ENCODE results near the gene OPRL1.

Gene OPRL1

GRCh38 chr20:64100566-64100888 lies 20.6 kb downstream of the OPRL1 start:
- Mint-ChIP-seq H3K36me3 (ENCODE audit: low read depth) (peaks cover 6% of the 10 kb centered on the region), H3K9me3 (peaks cover 6% of the 10 kb centered on the region), H3K4me1 (peaks cover 19% of the 10 kb centered on the region), H3K27me3 (ENCODE audit: low read depth, poor library complexity) (peaks cover 43% of the 10 kb centered on the region), H3K27ac (no peak overlapping the region), H3K4me3 (no peak overlapping the region)
- no peak for TF ChIP-seq CTCF (IDR thresholded peaks at IDR 0.05)
- DNase-seq: no peak

- Mint-ChIP-seq H3K27me3 (ENCODE audit: low read depth, poor library complexity) (peaks cover 37% of the 10 kb centered on the region), H3K4me3 (peak overlapping the region; percentile 70), H3K36me3 (ENCODE audit: low read depth) (peaks cover 6% of the 10 kb centered on the region), H3K4me1 (peaks cover 20% of the 10 kb centered on the region), H3K27ac (peak overlapping the region; percentile 25), H3K9me3 (peaks cover 6% of the 10 kb centered on the region)
- peak; percentile 0 for DNase-seq
- no peak for TF ChIP-seq CTCF (IDR thresholded peaks at IDR 0.05)
These were observed 21.2 kb downstream of the OPRL1 start for GRCh38 chr20:64100946-64101688.

- Mint-ChIP-seq H3K27me3 (ENCODE audit: low read depth, poor library complexity) (peaks cover 38% of the 10 kb centered on the region), H3K9me3 (peaks cover under 1% of the 10 kb centered on the region), H3K27ac (no peak overlapping the region), H3K4me1 (peaks cover 26% of the 10 kb centered on the region), H3K4me3 (peak overlapping the region; percentile 80), H3K36me3 (ENCODE audit: low read depth) (peaks cover 1% of the 10 kb centered on the region)
- peak; percentile 76 for TF ChIP-seq CTCF (IDR thresholded peaks at IDR 0.05)
- peak; percentile 85 for DNase-seq
These were observed 22.1 kb downstream of the OPRL1 start for GRCh38 chr20:64101731-64102621.

- TF ChIP-seq CTCF (IDR thresholded peaks at IDR 0.05): no peak
- DNase-seq: peak; percentile 63
- H3K27me3 Mint-ChIP-seq (ENCODE audit: low read depth, poor library complexity): peaks cover 38% of the 10 kb centered on the region
- H3K4me3 Mint-ChIP-seq: peak overlapping the region; percentile 80
- no peaks in the 10 kb centered on the region for H3K9me3 Mint-ChIP-seq
- H3K27ac Mint-ChIP-seq: no peak overlapping the region
- H3K36me3 Mint-ChIP-seq (ENCODE audit: low read depth): no peaks in the 10 kb centered on the region
- peaks cover 34% of the 10 kb centered on the region for H3K4me1 Mint-ChIP-seq
These were observed 22.9 kb downstream of the OPRL1 start for GRCh38 chr20:64102647-64103354.

- H3K36me3 Mint-ChIP-seq (ENCODE audit: low read depth): no peaks in the 10 kb centered on the region
- H3K27me3 Mint-ChIP-seq (ENCODE audit: low read depth, poor library complexity): peaks cover 38% of the 10 kb centered on the region
- H3K9me3 Mint-ChIP-seq: no peaks in the 10 kb centered on the region
- no peak overlapping the region for H3K4me3 Mint-ChIP-seq
- no peak for TF ChIP-seq CTCF (IDR thresholded peaks at IDR 0.05)
- no peak overlapping the region for H3K27ac Mint-ChIP-seq
- DNase-seq: peak; percentile 20
- H3K4me1 Mint-ChIP-seq: peaks cover 46% of the 10 kb centered on the region
These were observed 24.2 kb downstream of the OPRL1 start for GRCh38 chr20:64103871-64104666.
